Measurements from ENCODE around the gene ISM1.

GRCh38 chr20:13255356-13255755, 34.3 kb downstream of the ISM1 start:
- TF ChIP-seq POLR2A (IDR thresholded peaks at IDR 0.05; ENCODE audit: low read depth, low read length) (no peak), POLR2AphosphoS5 (IDR thresholded peaks at IDR 0.05; ENCODE audit: low read depth, low read length) (no peak)

All from GM12892 (cell line).